ENCODE results near the gene PELI2. TPM values are rescaled to one million over a fixed set of nuclear protein-coding genes. Genes with fewer than 3 reads are reported as not detected.
A peak's percentile ranks its signal among the peaks of the same experiment; 100 is the strongest.

The PELI2 gene
- total and polyA plus RNA-seq, 8 donors: 10.3 to 15.0 (median 11.6) TPM

GRCh38 chr14:56135001-56135400 is 16.8 kb downstream of the PELI2 start:
- ATAC-seq: peak; percentile 72

GRCh38 chr14:56135668-56136067 is 17.5 kb downstream of the PELI2 start:
- peaks cover 0 to 57% of the 10 kb centered on the region in 2 donors for H3K4me1 ChIP-seq
- ATAC-seq: no peak
- intact Hi-C loops (cut with DNase I): no loop called here
- no peaks in the 10 kb centered on the region for H3K27me3 ChIP-seq
- DNase-seq: no peak
- H3K36me3 ChIP-seq: no peaks in the 10 kb centered on the region
- H3K4me3 ChIP-seq: no peak overlapping the region
- H3K9me3 ChIP-seq: no peaks in the 10 kb centered on the region
- H3K27ac ChIP-seq: no peak overlapping the region
- TF ChIP-seq, protein P1, sequence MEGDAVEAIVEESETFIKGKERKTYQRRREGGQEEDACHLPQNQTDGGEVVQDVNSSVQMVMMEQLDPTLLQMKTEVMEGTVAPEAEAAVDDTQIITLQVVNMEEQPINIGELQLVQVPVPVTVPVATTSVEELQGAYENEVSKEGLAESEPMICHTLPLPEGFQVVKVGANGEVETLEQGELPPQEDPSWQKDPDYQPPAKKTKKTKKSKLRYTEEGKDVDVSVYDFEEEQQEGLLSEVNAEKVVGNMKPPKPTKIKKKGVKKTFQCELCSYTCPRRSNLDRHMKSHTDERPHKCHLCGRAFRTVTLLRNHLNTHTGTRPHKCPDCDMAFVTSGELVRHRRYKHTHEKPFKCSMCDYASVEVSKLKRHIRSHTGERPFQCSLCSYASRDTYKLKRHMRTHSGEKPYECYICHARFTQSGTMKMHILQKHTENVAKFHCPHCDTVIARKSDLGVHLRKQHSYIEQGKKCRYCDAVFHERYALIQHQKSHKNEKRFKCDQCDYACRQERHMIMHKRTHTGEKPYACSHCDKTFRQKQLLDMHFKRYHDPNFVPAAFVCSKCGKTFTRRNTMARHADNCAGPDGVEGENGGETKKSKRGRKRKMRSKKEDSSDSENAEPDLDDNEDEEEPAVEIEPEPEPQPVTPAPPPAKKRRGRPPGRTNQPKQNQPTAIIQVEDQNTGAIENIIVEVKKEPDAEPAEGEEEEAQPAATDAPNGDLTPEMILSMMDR (IDR thresholded peaks at IDR 0.05): no peak

More at GRCh38 chr14:56135001-56135400, 16.8 kb downstream of the PELI2 start:
- Histone ChIP-seq H3K27ac (no peak overlapping the region), H3K4me3 (no peak overlapping the region), H3K9me3 (no peaks in the 10 kb centered on the region), H3K4me1 (peaks cover 0 to 63% of the 10 kb centered on the region in 2 donors), H3K27me3 (no peaks in the 10 kb centered on the region), H3K36me3 (no peaks in the 10 kb centered on the region)
- TF ChIP-seq, protein P1 (IDR thresholded peaks at IDR 0.05): no peak
- intact Hi-C loops (cut with DNase I): no loop called here
- DNase-seq: peak in 1 of 4 donors; percentile 70

- DNase-seq (no peak), ATAC-seq (no peak)
- peak overlapping the region in 1 of 2 donors; percentile 48 for H3K27ac ChIP-seq
- H3K9me3 ChIP-seq: no peaks in the 10 kb centered on the region
- intact Hi-C loops (cut with DNase I): no loop called here
- no peak overlapping the region for H3K4me3 ChIP-seq
- peaks cover 0 to 45% of the 10 kb centered on the region in 2 donors for H3K4me1 ChIP-seq
- TF ChIP-seq, protein P1 (IDR thresholded peaks at IDR 0.05): no peak
- no peaks in the 10 kb centered on the region for H3K36me3 ChIP-seq
- H3K27me3 ChIP-seq: no peaks in the 10 kb centered on the region
Observed at GRCh38 chr14:56136571-56137452, 18.6 kb downstream of the PELI2 start.

- TF ChIP-seq, protein P1 (IDR thresholded peaks at IDR 0.05): no peak
- no peaks in the 10 kb centered on the region for H3K27me3 ChIP-seq
- intact Hi-C loops (cut with DNase I): no loop called here
Observed at GRCh38 chr14:56137453-56137807, 19.2 kb downstream of the PELI2 start.

GRCh38 chr14:56137849-56138248 is 19.6 kb downstream of the PELI2 start:
- TF ChIP-seq, protein P1 (IDR thresholded peaks at IDR 0.05): no peak
- Histone ChIP-seq H3K4me1 (peaks cover 0 to 38% of the 10 kb centered on the region in 2 donors), H3K9me3 (no peaks in the 10 kb centered on the region), H3K27me3 (no peaks in the 10 kb centered on the region), H3K36me3 (no peaks in the 10 kb centered on the region), H3K4me3 (no peak overlapping the region), H3K27ac (peak overlapping the region in 1 of 2 donors; percentile 48)
- no peak for DNase-seq
- intact Hi-C loops (cut with DNase I): no loop called here
- ATAC-seq: no peak

More at GRCh38 chr14:56137453-56137807, 19.2 kb downstream of the PELI2 start:
- H3K36me3 ChIP-seq: no peaks in the 10 kb centered on the region
- DNase-seq (no peak), ATAC-seq (no peak)
- H3K27ac ChIP-seq: peak overlapping the region in 1 of 2 donors; percentile 48
- H3K9me3 ChIP-seq: no peaks in the 10 kb centered on the region
- H3K4me1 ChIP-seq: peaks cover 0 to 39% of the 10 kb centered on the region in 2 donors
- H3K4me3 ChIP-seq: no peak overlapping the region
